ENCODE results near the gene TTC39B. TPM values are rescaled to one million over a fixed set of nuclear protein-coding genes. Genes with fewer than 3 reads are reported as not detected.

The TTC39B gene
- total RNA-seq, 2 donors from 2014 or later, result 53.5 to 69.5 TPM

GRCh38 chr9:15240927-15241326, 66.1 kb downstream of the TTC39B start:
- DNase-seq, result no peak
- peaks cover 36% of the 10 kb centered on the region for H3K9me3 ChIP-seq (ENCODE audit: control insufficient read depth, low read length)
- no peak overlapping the region for H3K4me3 Mint-ChIP-seq
- WGBS, 2 experiments (ENCODE audit: insufficient coverage in 1 of 2, insufficient read length in 1 of 2), result 92 to 95% methylated on average over 4 of the region's 4 CpGs
- no peak overlapping the region for H3K27ac Mint-ChIP-seq
- H3K9ac ChIP-seq (ENCODE audit: extremely low read depth, low read length, poor library complexity, severe bottlenecking), result no peak overlapping the region
- peaks cover 57% of the 10 kb centered on the region for H3K36me3 Mint-ChIP-seq (ENCODE audit: low read depth)
- TF ChIP-seq CTCF (conservative IDR thresholded peaks at IDR 0.05), result no peak
- peaks cover 14% of the 10 kb centered on the region for H3K36me3 ChIP-seq (ENCODE audit: control insufficient read depth, insufficient read depth, low read length)
- H3K4me3 ChIP-seq (ENCODE audit: low read length), result no peak overlapping the region
- no peaks in the 10 kb centered on the region for H3K27me3 ChIP-seq (ENCODE audit: control insufficient read depth, insufficient read depth, low read length, poor library complexity, severe bottlenecking)
- peaks cover 29% of the 10 kb centered on the region for H3K4me1 Mint-ChIP-seq
- H3K27ac ChIP-seq (ENCODE audit: low read depth, low read length), result no peak overlapping the region
- H3K9me3 Mint-ChIP-seq, result peaks cover 32% of the 10 kb centered on the region
- no peaks in the 10 kb centered on the region for H3K4me1 ChIP-seq (ENCODE audit: control insufficient read depth, insufficient read depth, low read length)
- no peaks in the 10 kb centered on the region for H3K27me3 Mint-ChIP-seq (ENCODE audit: insufficient read depth)

- Mint-ChIP-seq H3K4me1 (peaks cover 24% of the 10 kb centered on the region), H3K36me3 (ENCODE audit: low read depth) (peaks cover 56% of the 10 kb centered on the region), H3K4me3 (no peak overlapping the region), H3K27ac (no peak overlapping the region), H3K27me3 (ENCODE audit: insufficient read depth) (no peaks in the 10 kb centered on the region), H3K9me3 (peaks cover 42% of the 10 kb centered on the region)
- Histone ChIP-seq H3K4me1 (ENCODE audit: control insufficient read depth, insufficient read depth, low read length) (no peaks in the 10 kb centered on the region), H3K9ac (ENCODE audit: extremely low read depth, low read length, poor library complexity, severe bottlenecking) (no peak overlapping the region), H3K36me3 (ENCODE audit: control insufficient read depth, insufficient read depth, low read length) (peaks cover 14% of the 10 kb centered on the region), H3K4me3 (ENCODE audit: low read length) (no peak overlapping the region), H3K27me3 (ENCODE audit: control insufficient read depth, insufficient read depth, low read length, poor library complexity, severe bottlenecking) (no peaks in the 10 kb centered on the region), H3K27ac (ENCODE audit: low read depth, low read length) (no peak overlapping the region), H3K9me3 (ENCODE audit: control insufficient read depth, low read length) (peaks cover 46% of the 10 kb centered on the region)
- no peak for TF ChIP-seq CTCF (conservative IDR thresholded peaks at IDR 0.05)
- DNase-seq, result no peak
- WGBS, 2 experiments (ENCODE audit: insufficient coverage in 1 of 2, insufficient read length in 1 of 2), result 58 to 86% methylated on average over 1 to 2 of the region's 2 CpGs
Observed at GRCh38 chr9:15239816-15240215, 67.2 kb downstream of the TTC39B start.

GRCh38 chr9:15238646-15239045, 68.4 kb downstream of the TTC39B start:
- peaks cover 46% of the 10 kb centered on the region for H3K9me3 ChIP-seq (ENCODE audit: control insufficient read depth, low read length)
- no peak for TF ChIP-seq CTCF (conservative IDR thresholded peaks at IDR 0.05)
- H3K27me3 Mint-ChIP-seq (ENCODE audit: insufficient read depth), result no peaks in the 10 kb centered on the region
- H3K4me3 ChIP-seq (ENCODE audit: low read length), result no peak overlapping the region
- H3K4me1 Mint-ChIP-seq, result peaks cover 15% of the 10 kb centered on the region
- H3K36me3 ChIP-seq (ENCODE audit: control insufficient read depth, insufficient read depth, low read length), result peaks cover 14% of the 10 kb centered on the region
- DNase-seq, result no peak
- no peak overlapping the region for H3K4me3 Mint-ChIP-seq
- peaks cover 50% of the 10 kb centered on the region for H3K36me3 Mint-ChIP-seq (ENCODE audit: low read depth)
- H3K27ac Mint-ChIP-seq, result no peak overlapping the region
- 90 to 95% methylated on average over 3 to 5 of the region's 5 CpGs for WGBS, 2 experiments (ENCODE audit: insufficient coverage in 1 of 2, insufficient read length in 1 of 2)
- peaks cover 49% of the 10 kb centered on the region for H3K9me3 Mint-ChIP-seq
- no peak overlapping the region for H3K9ac ChIP-seq (ENCODE audit: extremely low read depth, low read length, poor library complexity, severe bottlenecking)
- no peaks in the 10 kb centered on the region for H3K27me3 ChIP-seq (ENCODE audit: control insufficient read depth, insufficient read depth, low read length, poor library complexity, severe bottlenecking)
- H3K4me1 ChIP-seq (ENCODE audit: control insufficient read depth, insufficient read depth, low read length), result no peaks in the 10 kb centered on the region
- H3K27ac ChIP-seq (ENCODE audit: low read depth, low read length), result no peak overlapping the region

Data from endodermal cell (in vitro differentiated cells).